Ramos (cell line): ENCODE data around the gene UGT2B7.

Experiments used
- in situ Hi-C: fragments of 300-500 bp; cut with MboI; formaldehyde crosslinking; loops from one replicate; pipeline ENCODE4 v1.14.3; 2022; ENCODE audit warnings: low sequenced_read_pairs; ENCODE audit not compliant: unreplicated experiment

Gene UGT2B7

DNA sequence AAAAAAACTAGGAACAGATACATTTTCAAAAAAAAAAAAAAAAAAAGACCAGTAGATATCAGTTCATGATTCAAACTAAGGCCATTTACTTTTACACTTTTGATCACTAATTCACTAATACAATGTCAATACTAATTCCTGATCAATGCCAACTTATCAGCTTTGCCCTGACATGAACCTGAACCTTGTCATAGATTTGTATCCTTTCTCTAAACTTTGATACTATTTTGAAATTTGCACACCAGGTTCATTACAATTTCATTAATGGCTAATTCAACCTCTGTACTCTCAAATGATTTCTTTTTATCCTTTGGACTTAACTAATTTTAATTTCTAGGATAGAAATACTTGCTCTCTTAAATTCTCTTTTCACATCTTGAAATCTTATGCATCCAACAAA lies 37.7 kb downstream of the UGT2B7 start:
- in situ Hi-C loops, result loop anchor here (25.0 kb wide), 1 partner anchor 647 kb away; no protein-coding TSS in a partner anchor

DNA sequence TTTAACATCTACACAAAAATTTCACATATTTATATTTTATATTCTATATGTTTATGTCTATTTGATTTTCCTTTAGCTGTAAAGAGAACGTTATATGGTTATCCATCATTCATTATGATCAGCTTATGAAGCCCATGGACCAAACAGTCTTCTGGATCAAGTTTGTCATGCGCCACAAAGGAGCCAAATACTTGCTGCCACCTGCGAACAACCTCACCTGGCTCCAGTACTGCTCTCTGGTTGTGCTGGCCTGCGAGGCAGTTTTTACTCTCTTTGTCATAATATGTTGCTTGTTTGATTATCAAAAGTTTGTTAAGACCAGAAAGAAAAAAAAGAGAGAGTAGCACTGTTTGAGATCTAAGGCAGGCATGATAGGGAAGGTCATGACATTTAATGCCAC lies 38.2 kb downstream of the UGT2B7 start:
- in situ Hi-C loops, result loop anchor here (25.0 kb wide), 1 partner anchor 647 kb away; no protein-coding TSS in a partner anchor

- in situ Hi-C loops, result loop anchor here (25.0 kb wide), 1 partner anchor 654 kb away; no protein-coding TSS in a partner anchor
Measured at GRCh38 chr4:69141320-69141719, 45.0 kb downstream of the UGT2B7 start.

GRCh38 chr4:69147334-69147733 lies 51.1 kb downstream of the UGT2B7 start:
- in situ Hi-C loops, result loop anchor here (25.0 kb wide), 1 partner anchor 660 kb away; no protein-coding TSS in a partner anchor

- in situ Hi-C loops, result no loop called here
Measured at GRCh38 chr4:69154021-69154420, 57.7 kb downstream of the UGT2B7 start.

GRCh38 chr4:69156913-69157312 lies 60.6 kb downstream of the UGT2B7 start:
- in situ Hi-C loops, result no loop called here
